Aorta (tissue), 5 donors: Measurements from ENCODE around the gene QARS1. TPM values are rescaled to one million over a fixed set of nuclear protein-coding genes. Genes with fewer than 3 reads are reported as not detected.

Experiments
- ATAC-seq: fragments of 200-7000 bp; cut with Tn5 transposase; one replicate; pipeline ENCODE4 v1.9.1; 2022; ENCODE audit warnings: moderate library complexity; ENCODE audit not compliant: low FRiP score
- DNase-seq, 2 donors: peaks; one replicate each; pipeline ENCODE4 v3.0.0-alpha.2; 2020
- H3K27ac ChIP-seq, 2 donors: one replicate each; pipeline ENCODE4 v1.5.1; 2013; ENCODE audit warnings: low read length in 2 of 2, mild to moderate bottlenecking in 2 of 2, moderate library complexity in 2 of 2, control low read depth in 1 of 2, inconsistent platforms in 1 of 2, low read depth in 1 of 2
- H3K27me3 ChIP-seq, 2 donors: one replicate each; pipeline ENCODE4 v1.6.1; 2013; ENCODE audit warnings: control low read depth in 1 of 2, low read length in 1 of 2, mild to moderate bottlenecking in 1 of 2, moderate library complexity in 1 of 2; ENCODE audit not compliant: insufficient read depth in 2 of 2, control insufficient read depth in 1 of 2
- H3K36me3 ChIP-seq, 2 donors: one replicate each; pipeline ENCODE4 v1.6.1; 2013; ENCODE audit warnings: control low read depth in 1 of 2, low read length in 1 of 2, mild to moderate bottlenecking in 1 of 2; ENCODE audit not compliant: insufficient read depth in 2 of 2, control insufficient read depth in 1 of 2
- H3K4me1 ChIP-seq, 2 donors: one replicate each; pipeline ENCODE4 v1.6.1; 2013; ENCODE audit warnings: low read length in 2 of 2, control low read depth in 1 of 2, mild to moderate bottlenecking in 1 of 2, moderate library complexity in 1 of 2; ENCODE audit not compliant: insufficient read depth in 2 of 2, control insufficient read depth in 1 of 2
- H3K4me3 ChIP-seq, 2 donors: one replicate each; pipeline ENCODE4 v1.5.1; 2013; ENCODE audit warnings: low read length in 2 of 2, control low read depth in 1 of 2, mild to moderate bottlenecking in 1 of 2
- H3K9me3 ChIP-seq: one replicate; pipeline ENCODE4 v1.6.1; 2013; ENCODE audit warnings: mild to moderate bottlenecking, low read length; ENCODE audit not compliant: control insufficient read depth
- WGBS, 2 donors: extraction: QIAGEN DNeasy Blood & Tissue Kit; methylation state at CpG; one replicate each; pipeline ENCODE4 v1.1.7; 2013; 5-methylcytosine and 5-hydroxymethylcytosine counted together
- intact Hi-C, 2 donors: fragments of 100-400 bp; cut with DNase I; formaldehyde crosslinking; loops; one replicate each; pipeline versions ENCODE4 v1.14.2 to v1.15.0; 2022
- long read RNA-seq, 2 donors: library from polyadenylated mRNA; unstranded; transcript quantifications; one replicate each; pipeline ENCODE4 v2.0.0, GENCODE V29; 2020 to 2021
- polyA plus RNA-seq, 2 donors: library from polyadenylated mRNA; stranded (reverse); fragments of 200-250 nt; gene quantifications; one replicate each; pipeline ENCODE4 v1.2.3, GENCODE V29; 2013
- total RNA-seq, 2 donors: library from RNA; stranded (reverse); fragmentation: NEBNext Ultra II Directional; extraction: Animal tissue kit (Norgen Biotek cat#: 25700); gene quantifications; one replicate each; pipeline ENCODE4 v1.2.1, GENCODE V29; 2021
- donor health status: healthy with polysubstance abuse.
- donor health status: Bipolar disorder and iron deficiency.
- donor health status: DM: no; HTN: no; CAD: no.
- donor health status: DM: no; HTN: no; CAD: no.
- donor health status: DM: yes; HTN: yes; CAD: no.

QARS1 gene
- total RNA-seq (100 to 1,000 TPM; 127 to 164 TPM), polyA plus RNA-seq (100 to 1,000 TPM; 142 to 267 TPM)
- long read RNA-seq, donor 1, transcript QARS-209 (23 exons, 2,362 nt) = minor isoform, 20 of 352 reads
- long read RNA-seq, donor 1, transcript QARS-201 (24 exons, 2,827 nt) = major isoform, 245 of 352 reads
- long read RNA-seq, donor 1, partial matches to known transcripts = 48 of 352 reads
- long read RNA-seq, donor 1, other reads (novel, unspliced or antisense) = 38 of 352 reads
- long read RNA-seq, donor 2, transcript QARS-201 (24 exons, 2,827 nt) = major isoform, 17 of 47 reads
- long read RNA-seq, donor 2, partial matches to known transcripts = 14 of 47 reads
- long read RNA-seq, donor 2, other reads (novel, unspliced or antisense) = 10 of 47 reads

- peak; percentile 95 for ATAC-seq
- intact Hi-C loops = no loop called here
Measured at GRCh38 chr3:49104427-49105291, at the start of gene QARS1. Gene QARS1 (minus strand): TSS chr3:49104757. CDS start chr3:49104733, 24 bp downstream.

GRCh38 chr3:49153349-49153912, 48.9 kb upstream of the QARS1 start:
- intact Hi-C loops = no loop called here
- Histone ChIP-seq H3K27me3 (no peaks in the 10 kb centered on the region), H3K9me3 (no peaks in the 10 kb centered on the region), H3K4me1 (no peaks in the 10 kb centered on the region), H3K27ac (no peak overlapping the region), H3K4me3 (no peak overlapping the region), H3K36me3 (no peaks in the 10 kb centered on the region)
- WGBS, 2 donors = 82 to 90% methylated on average over 3 of the region's 3 CpGs
- no peak for DNase-seq
- ATAC-seq = no peak

More at GRCh38 chr3:49104427-49105291, at the start of gene QARS1:
- Histone ChIP-seq H3K4me3 (peak within 1 kb of the TSS; percentile 38 to 65), H3K9me3 (no peaks in the 10 kb centered on the region), H3K4me1 (no peaks in the 10 kb centered on the region), H3K27me3 (no peaks in the 10 kb centered on the region), H3K36me3 (peaks cover 0 to 14% of the 10 kb centered on the region in 2 donors), H3K27ac (peak within 1 kb of the TSS in 1 of 2 donors; percentile 64)
- DNase-seq = peak; percentile 96
- WGBS, 2 donors = 1% methylated on average over 50 of the region's 50 CpGs

GRCh38 chr3:49151610-49152009, 47.1 kb upstream of the QARS1 start:
- no peaks in the 10 kb centered on the region for H3K27me3 ChIP-seq
- no peak for DNase-seq
- no peak overlapping the region for H3K27ac ChIP-seq
- H3K4me1 ChIP-seq = no peaks in the 10 kb centered on the region
- no peak overlapping the region for H3K4me3 ChIP-seq
- intact Hi-C loops = no loop called here
- WGBS, 2 donors = 84 to 90% methylated on average over 2 of the region's 2 CpGs
- H3K9me3 ChIP-seq = no peaks in the 10 kb centered on the region
- no peaks in the 10 kb centered on the region for H3K36me3 ChIP-seq
- no peak for ATAC-seq

GRCh38 chr3:49148159-49148558, 43.6 kb upstream of the QARS1 start:
- WGBS, 2 donors = 71 to 81% methylated on average over 5 of the region's 5 CpGs
- ATAC-seq = no peak

GRCh38 chr3:49140080-49140479, 35.5 kb upstream of the QARS1 start:
- no peak for ATAC-seq
- no peaks in the 10 kb centered on the region for H3K9me3 ChIP-seq
- H3K27me3 ChIP-seq = no peaks in the 10 kb centered on the region
- H3K4me1 ChIP-seq = no peaks in the 10 kb centered on the region
- 67 to 70% methylated on average over 3 of the region's 3 CpGs for WGBS, 2 donors
- no peak overlapping the region for H3K27ac ChIP-seq
- intact Hi-C loops = no loop called here
- H3K4me3 ChIP-seq = no peak overlapping the region
- no peak for DNase-seq
- H3K36me3 ChIP-seq = no peaks in the 10 kb centered on the region

More at GRCh38 chr3:49148159-49148558, 43.6 kb upstream of the QARS1 start:
- H3K9me3 ChIP-seq = no peaks in the 10 kb centered on the region
- intact Hi-C loops = no loop called here
- no peaks in the 10 kb centered on the region for H3K36me3 ChIP-seq
- H3K4me1 ChIP-seq = no peaks in the 10 kb centered on the region
- no peak overlapping the region for H3K4me3 ChIP-seq
- no peak for DNase-seq
- H3K27ac ChIP-seq = no peak overlapping the region
- no peaks in the 10 kb centered on the region for H3K27me3 ChIP-seq

GRCh38 chr3:49135499-49135898, 30.9 kb upstream of the QARS1 start:
- Histone ChIP-seq H3K4me3 (no peak overlapping the region), H3K36me3 (no peaks in the 10 kb centered on the region), H3K4me1 (peaks cover 0 to 3% of the 10 kb centered on the region in 2 donors), H3K27me3 (no peaks in the 10 kb centered on the region), H3K9me3 (no peaks in the 10 kb centered on the region), H3K27ac (no peak overlapping the region)
- ATAC-seq = no peak
- DNase-seq = no peak
- WGBS, 2 donors = 86 to 87% methylated on average over 4 of the region's 4 CpGs
- intact Hi-C loops = no loop called here

GRCh38 chr3:49134471-49135265, 30.1 kb upstream of the QARS1 start:
- intact Hi-C loops = no loop called here
- DNase-seq (no peak), ATAC-seq (no peak)
- WGBS, 2 donors = 66 to 70% methylated on average over 3 of the region's 3 CpGs
- H3K27me3 ChIP-seq = no peaks in the 10 kb centered on the region
- H3K36me3 ChIP-seq = no peaks in the 10 kb centered on the region
- no peak overlapping the region for H3K27ac ChIP-seq
- H3K4me3 ChIP-seq = no peak overlapping the region
- peaks cover 0 to 3% of the 10 kb centered on the region in 2 donors for H3K4me1 ChIP-seq
- no peaks in the 10 kb centered on the region for H3K9me3 ChIP-seq
